ENCODE results near the gene TFPI.

- TF ChIP-seq EZH2 (IDR thresholded peaks at IDR 0.05; ENCODE audit: low read depth) (no peak), CTCF (conservative IDR thresholded peaks at IDR 0.05) (peak; percentile 75)
These were observed 27.1 kb upstream of the TFPI start for GRCh38 chr2:187581125-187581896.

Data from PC-9 (cell line).